Ectodermal cell (in vitro differentiated cells): Measurements from ENCODE around the gene WNT11.

Source experiments
- H3K27ac ChIP-seq: 2 replicates; pipeline ENCODE4 v1.7.0; 2013; ENCODE audit warnings: mild to moderate bottlenecking, low read depth, low read length; ENCODE audit not compliant: insufficient read depth, poor library complexity, severe bottlenecking
- H3K27me3 ChIP-seq: 2 replicates; pipeline ENCODE4 v1.7.0; 2013; ENCODE audit warnings: mild to moderate bottlenecking, low read length; ENCODE audit not compliant: insufficient read depth, control insufficient read depth, poor library complexity, severe bottlenecking
- H3K36me3 ChIP-seq: one replicate; pipeline ENCODE4 v1.7.0; 2013; ENCODE audit warnings: low read length; ENCODE audit not compliant: control insufficient read depth, insufficient read depth
- H3K4me1 ChIP-seq: one replicate; pipeline ENCODE4 v1.7.0; 2013; ENCODE audit warnings: low read length; ENCODE audit not compliant: control insufficient read depth, insufficient read depth
- H3K4me3 ChIP-seq: 2 replicates; pipeline ENCODE4 v1.7.0; 2013; ENCODE audit warnings: low read depth, low read length, control low read depth; ENCODE audit not compliant: insufficient read depth
- H3K9me3 ChIP-seq: 2 replicates; pipeline ENCODE4 v1.7.0; 2013; ENCODE audit warnings: mild to moderate bottlenecking, low read length, moderate library complexity; ENCODE audit not compliant: control insufficient read depth
- WGBS, 2 experiments: methylation state at CpG; one replicate each; pipeline ENCODE4 v1.1.7; 2013; ENCODE audit warnings: missing lambda C conversion rate in 2 of 2; 5-methylcytosine and 5-hydroxymethylcytosine counted together

Gene WNT11

DNA sequence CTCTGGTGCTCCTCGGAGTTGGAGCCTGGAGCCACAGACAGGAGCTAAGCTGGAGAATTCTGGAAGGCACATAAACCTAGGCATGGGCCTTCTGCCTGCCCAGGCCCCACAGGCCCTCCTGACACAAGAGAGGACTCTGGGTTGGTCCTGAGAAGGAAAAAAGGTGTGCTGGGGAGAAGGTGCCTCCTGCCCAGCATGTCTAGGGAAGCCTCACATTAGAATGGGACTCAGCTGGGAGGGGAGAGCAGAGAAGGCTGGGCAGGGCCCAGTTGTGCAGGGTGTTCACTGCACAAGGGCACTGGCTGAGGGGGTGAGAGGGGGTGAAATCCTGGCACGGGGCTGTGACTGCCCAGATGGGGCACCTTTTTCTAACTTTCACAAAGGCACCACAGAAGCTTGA, 39.4 kb upstream of the WNT11 start:
- Histone ChIP-seq H3K27ac (no peak overlapping the region), H3K27me3 (no peaks in the 10 kb centered on the region), H3K4me3 (no peak overlapping the region), H3K4me1 (peaks cover 6% of the 10 kb centered on the region), H3K9me3 (no peaks in the 10 kb centered on the region), H3K36me3 (no peaks in the 10 kb centered on the region)
- 89 to 94% methylated on average over 2 of the region's 2 CpGs for WGBS, 2 experiments

DNA sequence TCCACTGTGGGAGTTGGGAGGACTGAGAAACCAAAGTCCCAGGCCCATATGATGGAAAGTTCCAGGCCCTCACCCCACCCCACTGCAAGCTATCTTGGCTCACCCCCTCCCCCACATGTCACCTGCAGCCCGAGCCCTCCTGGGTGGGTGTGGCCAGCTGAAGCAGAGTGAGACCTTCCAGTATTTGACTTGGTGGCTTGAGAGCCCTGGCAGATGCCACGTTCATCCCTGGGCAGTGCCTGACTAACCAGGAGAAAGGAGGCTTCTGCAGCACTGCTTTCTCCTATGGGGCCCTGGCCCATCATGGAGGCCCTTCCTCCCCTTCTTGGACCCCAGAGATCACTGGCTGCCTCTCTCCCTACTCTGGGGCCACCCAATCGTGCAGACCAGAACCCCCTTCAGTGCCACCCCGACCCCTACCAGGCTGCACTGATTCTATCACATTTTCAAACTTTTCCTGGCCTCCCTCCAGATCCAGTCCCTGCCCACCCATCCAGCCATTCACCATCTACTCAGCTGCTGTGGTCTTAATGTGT, 38.1 kb upstream of the WNT11 start:
- Histone ChIP-seq H3K9me3 (no peaks in the 10 kb centered on the region), H3K4me3 (no peak overlapping the region), H3K27me3 (no peaks in the 10 kb centered on the region), H3K4me1 (peaks cover 6% of the 10 kb centered on the region), H3K36me3 (no peaks in the 10 kb centered on the region), H3K27ac (no peak overlapping the region)
- 79 to 81% methylated on average over 4 of the region's 4 CpGs for WGBS, 2 experiments

DNA sequence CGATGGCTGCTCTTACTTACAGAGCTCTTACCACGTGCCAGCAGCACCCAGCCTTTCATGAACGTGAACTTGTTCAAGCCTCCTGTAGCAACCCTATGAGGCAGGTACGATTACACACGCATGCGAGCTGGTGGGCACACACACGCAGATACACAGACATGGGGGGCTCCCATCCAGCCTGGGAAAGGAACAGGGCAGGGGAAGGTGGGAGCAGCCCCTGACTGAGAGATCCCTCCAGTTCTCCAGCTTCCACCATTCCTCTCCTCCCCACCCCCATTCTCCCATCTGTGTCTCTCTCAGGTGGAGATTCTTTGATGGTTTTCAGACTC, 37.6 kb upstream of the WNT11 start:
- H3K9me3 ChIP-seq: no peaks in the 10 kb centered on the region
- H3K4me1 ChIP-seq: peaks cover 6% of the 10 kb centered on the region
- WGBS, 2 experiments: 71 to 75% methylated on average over 7 of the region's 7 CpGs
- no peak overlapping the region for H3K4me3 ChIP-seq
- H3K36me3 ChIP-seq: no peaks in the 10 kb centered on the region
- H3K27me3 ChIP-seq: no peaks in the 10 kb centered on the region
- H3K27ac ChIP-seq: no peak overlapping the region

- Histone ChIP-seq H3K4me1 (peaks cover 6% of the 10 kb centered on the region), H3K27me3 (no peaks in the 10 kb centered on the region), H3K9me3 (no peaks in the 10 kb centered on the region), H3K4me3 (peak overlapping the region; percentile 6), H3K36me3 (no peaks in the 10 kb centered on the region), H3K27ac (no peak overlapping the region)
- 25 to 29% methylated on average over 23 of the region's 23 CpGs for WGBS, 2 experiments
Observed at GRCh38 chr11:76243193-76243956, 37.1 kb upstream of the WNT11 start.

- Histone ChIP-seq H3K4me3 (no peak overlapping the region), H3K4me1 (peaks cover 6% of the 10 kb centered on the region), H3K36me3 (no peaks in the 10 kb centered on the region), H3K27me3 (no peaks in the 10 kb centered on the region), H3K27ac (no peak overlapping the region), H3K9me3 (no peaks in the 10 kb centered on the region)
- WGBS, 2 experiments: 90 to 92% methylated on average over 12 of the region's 12 CpGs
Observed at GRCh38 chr11:76242004-76242779, 35.9 kb upstream of the WNT11 start.

- no peaks in the 10 kb centered on the region for H3K36me3 ChIP-seq
- H3K27me3 ChIP-seq: no peaks in the 10 kb centered on the region
- peaks cover 6% of the 10 kb centered on the region for H3K4me1 ChIP-seq
- WGBS, 2 experiments: 89 to 94% methylated on average over 17 of the region's 17 CpGs
- no peaks in the 10 kb centered on the region for H3K9me3 ChIP-seq
- H3K4me3 ChIP-seq: no peak overlapping the region
- H3K27ac ChIP-seq: no peak overlapping the region
Observed at GRCh38 chr11:76241243-76242000, 35.1 kb upstream of the WNT11 start.

- Histone ChIP-seq H3K27me3 (no peaks in the 10 kb centered on the region), H3K36me3 (no peaks in the 10 kb centered on the region), H3K4me1 (peaks cover 6% of the 10 kb centered on the region), H3K27ac (no peak overlapping the region), H3K4me3 (no peak overlapping the region), H3K9me3 (no peaks in the 10 kb centered on the region)
- WGBS, 2 experiments: 92% methylated on average over 7 of the region's 7 CpGs
Observed at GRCh38 chr11:76240666-76241065, 34.4 kb upstream of the WNT11 start.

DNA sequence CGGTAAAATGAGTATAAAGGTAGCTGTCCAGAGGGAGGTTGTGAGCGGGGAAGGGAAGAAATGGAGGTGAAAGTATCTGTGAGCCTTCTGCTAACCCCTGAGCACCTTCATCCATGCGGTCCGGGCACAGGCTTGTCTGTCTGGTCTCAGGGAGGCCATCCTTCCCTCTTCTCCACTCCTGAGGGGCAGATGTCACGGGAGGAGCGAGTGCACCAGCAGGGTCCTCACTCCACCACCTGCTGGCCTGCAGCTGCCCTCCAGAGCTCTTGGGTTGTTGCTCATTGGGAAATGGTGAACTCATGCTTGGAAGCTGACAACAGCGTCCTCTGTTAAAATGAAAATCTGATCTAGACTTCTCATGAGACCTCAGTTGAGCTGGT, 33.8 kb upstream of the WNT11 start:
- 89 to 93% methylated on average over 7 of the region's 7 CpGs for WGBS, 2 experiments
- H3K4me3 ChIP-seq: no peak overlapping the region

GRCh38 chr11:76239483-76240160, 33.3 kb upstream of the WNT11 start:
- H3K4me3 ChIP-seq: no peak overlapping the region
- H3K9me3 ChIP-seq: no peaks in the 10 kb centered on the region
- H3K27me3 ChIP-seq: no peaks in the 10 kb centered on the region
- WGBS, 2 experiments: 92 to 95% methylated on average over 11 of the region's 11 CpGs
- peaks cover 6% of the 10 kb centered on the region for H3K4me1 ChIP-seq
- no peaks in the 10 kb centered on the region for H3K36me3 ChIP-seq
- H3K27ac ChIP-seq: no peak overlapping the region

More for the DNA sequence above, 33.8 kb upstream of the WNT11 start:
- H3K4me1 ChIP-seq: peaks cover 6% of the 10 kb centered on the region
- H3K9me3 ChIP-seq: no peaks in the 10 kb centered on the region
- H3K36me3 ChIP-seq: no peaks in the 10 kb centered on the region
- no peak overlapping the region for H3K27ac ChIP-seq
- H3K27me3 ChIP-seq: no peaks in the 10 kb centered on the region
